Aorta (tissue), 5 donors: ENCODE measurements around the gene ANKRD44. TPM values are rescaled to one million over a fixed set of nuclear protein-coding genes. Genes with fewer than 3 reads are reported as not detected.
A peak's percentile ranks its signal among the peaks of the same experiment; 100 is the strongest.

Source experiments
- ATAC-seq: fragments of 200-7000 bp; cut with Tn5 transposase; one replicate; pipeline ENCODE4 v1.9.1; 2022; ENCODE audit warnings: moderate library complexity; ENCODE audit not compliant: low FRiP score
- DNase-seq, 2 donors: peaks; one replicate each; pipeline ENCODE4 v3.0.0-alpha.2; 2020
- H3K27ac ChIP-seq, 2 donors: one replicate each; pipeline ENCODE4 v1.5.1; 2013; ENCODE audit warnings: low read length in 2 of 2, mild to moderate bottlenecking in 2 of 2, moderate library complexity in 2 of 2, control low read depth in 1 of 2, inconsistent platforms in 1 of 2, low read depth in 1 of 2
- H3K27me3 ChIP-seq, 2 donors: one replicate each; pipeline ENCODE4 v1.6.1; 2013; ENCODE audit warnings: control low read depth in 1 of 2, low read length in 1 of 2, mild to moderate bottlenecking in 1 of 2, moderate library complexity in 1 of 2; ENCODE audit not compliant: insufficient read depth in 2 of 2, control insufficient read depth in 1 of 2
- H3K36me3 ChIP-seq, 2 donors: one replicate each; pipeline ENCODE4 v1.6.1; 2013; ENCODE audit warnings: control low read depth in 1 of 2, low read length in 1 of 2, mild to moderate bottlenecking in 1 of 2; ENCODE audit not compliant: insufficient read depth in 2 of 2, control insufficient read depth in 1 of 2
- H3K4me1 ChIP-seq, 2 donors: one replicate each; pipeline ENCODE4 v1.6.1; 2013; ENCODE audit warnings: low read length in 2 of 2, control low read depth in 1 of 2, mild to moderate bottlenecking in 1 of 2, moderate library complexity in 1 of 2; ENCODE audit not compliant: insufficient read depth in 2 of 2, control insufficient read depth in 1 of 2
- H3K4me3 ChIP-seq, 2 donors: one replicate each; pipeline ENCODE4 v1.5.1; 2013; ENCODE audit warnings: low read length in 2 of 2, control low read depth in 1 of 2, mild to moderate bottlenecking in 1 of 2
- H3K9me3 ChIP-seq: one replicate; pipeline ENCODE4 v1.6.1; 2013; ENCODE audit warnings: mild to moderate bottlenecking, low read length; ENCODE audit not compliant: control insufficient read depth
- WGBS, 2 donors: extraction: QIAGEN DNeasy Blood & Tissue Kit; methylation state at CpG; one replicate each; pipeline ENCODE4 v1.1.7; 2013; 5-methylcytosine and 5-hydroxymethylcytosine counted together
- intact Hi-C, 2 donors: fragments of 100-400 bp; cut with DNase I; formaldehyde crosslinking; loops; one replicate each; pipeline versions ENCODE4 v1.14.2 to v1.15.0; 2022
- polyA plus RNA-seq, 2 donors: library from polyadenylated mRNA; stranded (reverse); fragments of 200-250 nt; gene quantifications; one replicate each; pipeline ENCODE4 v1.2.3, GENCODE V29; 2013
- total RNA-seq, 2 donors: library from RNA; stranded (reverse); fragmentation: NEBNext Ultra II Directional; extraction: Animal tissue kit (Norgen Biotek cat#: 25700); gene quantifications; one replicate each; pipeline ENCODE4 v1.2.1, GENCODE V29; 2021
- donor health status: healthy with polysubstance abuse.
- donor health status: Bipolar disorder and iron deficiency.
- donor health status: DM: no; HTN: no; CAD: no.
- donor health status: DM: no; HTN: no; CAD: no.
- donor health status: DM: yes; HTN: yes; CAD: no.

Gene ANKRD44
- total and polyA plus RNA-seq, 4 donors, result 4.5 to 62.6 (median 33.8) TPM

DNA sequence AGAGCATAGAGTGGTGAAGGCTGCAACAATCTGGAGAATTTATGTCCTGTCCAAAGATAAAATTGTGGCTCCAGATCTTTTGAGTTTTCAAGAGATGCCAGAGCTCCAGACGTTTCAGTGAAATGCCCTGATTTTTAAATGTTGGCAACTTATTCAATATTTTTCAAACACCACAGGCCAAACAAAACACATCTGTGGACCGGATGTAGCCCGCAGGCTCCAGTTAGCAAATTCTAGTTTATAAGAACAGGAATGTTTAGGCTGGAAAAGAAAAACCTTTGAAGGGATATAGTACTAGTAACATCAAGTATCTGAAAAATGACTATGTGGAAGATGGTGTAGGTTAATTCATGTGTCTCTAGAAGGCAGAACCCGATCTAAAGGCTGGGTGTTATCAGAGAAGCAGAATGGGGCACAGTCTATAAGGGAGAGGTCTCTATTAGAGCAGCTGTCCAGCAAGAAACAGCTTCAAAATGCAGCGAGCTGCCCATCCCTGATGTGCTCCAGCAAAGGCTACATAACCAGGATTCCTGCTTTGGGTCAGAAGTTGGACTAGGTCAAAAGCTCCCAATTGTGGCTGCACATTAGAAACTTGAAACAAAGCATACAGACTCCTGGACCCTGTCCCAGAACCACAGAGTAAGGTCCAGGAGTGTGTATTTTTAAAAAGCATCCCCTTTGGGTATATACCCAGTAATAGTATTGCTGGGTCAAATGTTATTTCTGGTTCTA is 105.9 kb downstream of the ANKRD44 start:
- Histone ChIP-seq H3K36me3 (no peaks in the 10 kb centered on the region), H3K4me1 (peaks cover 11 to 13% of the 10 kb centered on the region in 2 donors), H3K27me3 (no peaks in the 10 kb centered on the region), H3K4me3 (no peak overlapping the region), H3K27ac (peak overlapping the region; percentile 80 to 94), H3K9me3 (no peaks in the 10 kb centered on the region)
- 2 to 5% methylated on average over 5 of the region's 5 CpGs for WGBS, 2 donors
- DNase-seq, result no peak
- intact Hi-C loops, result no loop called here
- ATAC-seq, result peak; percentile 56

GRCh38 chr2:197201874-197202273 is 108.7 kb downstream of the ANKRD44 start:
- intact Hi-C loops, result no loop called here
- no peak overlapping the region for H3K4me3 ChIP-seq
- ATAC-seq (no peak), DNase-seq (no peak)
- no peaks in the 10 kb centered on the region for H3K9me3 ChIP-seq
- WGBS, 2 donors, result 63 to 69% methylated on average over 2 of the region's 2 CpGs
- no peaks in the 10 kb centered on the region for H3K27me3 ChIP-seq
- peak overlapping the region; percentile 5 to 12 for H3K27ac ChIP-seq
- H3K36me3 ChIP-seq, result no peaks in the 10 kb centered on the region
- H3K4me1 ChIP-seq, result peaks cover 6 to 11% of the 10 kb centered on the region in 2 donors

- Histone ChIP-seq H3K36me3 (no peaks in the 10 kb centered on the region), H3K4me3 (no peak overlapping the region), H3K27me3 (no peaks in the 10 kb centered on the region), H3K27ac (no peak overlapping the region), H3K4me1 (peaks cover 9 to 11% of the 10 kb centered on the region in 2 donors), H3K9me3 (no peaks in the 10 kb centered on the region)
- no peak for ATAC-seq
- intact Hi-C loops, result no loop called here
- WGBS, 2 donors, result 60 to 64% methylated on average over 1 of the region's 1 CpG
- no peak for DNase-seq
Observed at GRCh38 chr2:197200762-197201058, 109.9 kb downstream of the ANKRD44 start.

DNA sequence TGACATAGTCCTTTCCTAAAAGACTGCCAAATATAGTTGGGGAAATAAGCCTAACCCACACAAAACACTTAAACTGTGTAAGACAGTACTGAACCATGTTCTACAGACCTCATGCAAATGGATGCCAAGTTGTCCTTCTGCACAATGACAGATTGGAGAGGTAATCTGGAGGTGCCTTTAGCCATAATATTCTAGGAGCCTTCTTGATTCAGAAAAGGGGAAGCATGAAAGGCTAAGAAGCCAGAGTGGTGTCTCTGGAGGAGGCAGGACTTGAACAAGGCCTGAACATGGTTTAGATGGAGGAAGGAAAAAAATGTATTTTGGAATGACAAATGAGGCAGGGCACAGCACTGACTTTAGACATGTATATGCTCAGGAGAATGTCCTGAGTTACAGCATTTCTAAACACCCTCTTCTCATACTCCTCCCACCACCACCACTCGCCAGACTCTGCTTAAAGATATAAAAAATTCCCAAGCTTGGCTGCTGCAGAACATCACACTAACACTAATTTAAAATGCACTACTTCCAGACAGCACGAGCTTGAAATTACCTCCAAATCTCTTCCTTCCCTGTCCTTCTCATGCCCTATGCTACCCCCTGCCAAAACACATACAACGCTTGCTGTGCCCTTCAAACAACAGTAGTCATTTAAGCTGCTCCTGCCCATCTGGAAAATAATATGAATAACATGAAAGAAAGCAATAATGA is 110.4 kb downstream of the ANKRD44 start:
- H3K27me3 ChIP-seq, result no peaks in the 10 kb centered on the region
- ATAC-seq, result no peak
- H3K4me3 ChIP-seq, result no peak overlapping the region
- peak overlapping the region in 1 of 2 donors; percentile 54 for H3K27ac ChIP-seq
- no peak for DNase-seq
- no peaks in the 10 kb centered on the region for H3K9me3 ChIP-seq
- peaks cover 8 to 14% of the 10 kb centered on the region in 2 donors for H3K4me1 ChIP-seq
- intact Hi-C loops, result no loop called here
- no peaks in the 10 kb centered on the region for H3K36me3 ChIP-seq
- WGBS, 2 donors, result 7 to 8% methylated on average over 3 of the region's 3 CpGs

GRCh38 chr2:197198890-197199289 is 111.7 kb downstream of the ANKRD44 start:
- Histone ChIP-seq H3K36me3 (no peaks in the 10 kb centered on the region), H3K4me1 (peaks cover 6 to 10% of the 10 kb centered on the region in 2 donors), H3K4me3 (peak overlapping the region in 1 of 2 donors; percentile 68), H3K27me3 (no peaks in the 10 kb centered on the region), H3K27ac (peak overlapping the region; percentile 37 to 51), H3K9me3 (no peaks in the 10 kb centered on the region)
- DNase-seq, result peak; percentile 77 to 78
- peak; percentile 66 for ATAC-seq
- 0 to 2% methylated on average over 12 of the region's 12 CpGs for WGBS, 2 donors
- intact Hi-C loops, result loop anchor here in 1 of 2 donors (5.0 kb wide), 1 partner anchor 42 kb away; no protein-coding TSS in a partner anchor

GRCh38 chr2:197197895-197198311 is 112.7 kb downstream of the ANKRD44 start:
- 91% methylated on average over 4 of the region's 4 CpGs for WGBS, 2 donors
- intact Hi-C loops, result loop anchor here (2.0 to 5.0 kb wide), 2 partner anchors 41 to 111 kb away; no protein-coding TSS in a partner anchor
- no peaks in the 10 kb centered on the region for H3K27me3 ChIP-seq
- no peak overlapping the region for H3K4me3 ChIP-seq
- H3K27ac ChIP-seq, result peak overlapping the region in 1 of 2 donors; percentile 50
- ATAC-seq (no peak), DNase-seq (no peak)
- peaks cover 6 to 10% of the 10 kb centered on the region in 2 donors for H3K4me1 ChIP-seq
- H3K9me3 ChIP-seq, result no peaks in the 10 kb centered on the region
- H3K36me3 ChIP-seq, result no peaks in the 10 kb centered on the region

GRCh38 chr2:197196541-197197180 is 113.9 kb downstream of the ANKRD44 start:
- no peak overlapping the region for H3K4me3 ChIP-seq
- no peaks in the 10 kb centered on the region for H3K27me3 ChIP-seq
- peaks cover 4 to 6% of the 10 kb centered on the region in 2 donors for H3K4me1 ChIP-seq
- no peaks in the 10 kb centered on the region for H3K9me3 ChIP-seq
- H3K27ac ChIP-seq, result peak overlapping the region in 1 of 2 donors; percentile 57
- H3K36me3 ChIP-seq, result no peaks in the 10 kb centered on the region
- 4 to 8% methylated on average over 2 of the region's 2 CpGs for WGBS, 2 donors
- no peak for DNase-seq
- intact Hi-C loops, result loop anchor here (2.0 to 5.0 kb wide), 2 partner anchors 39 to 112 kb away; no protein-coding TSS in a partner anchor
- no peak for ATAC-seq

- H3K36me3 ChIP-seq, result no peaks in the 10 kb centered on the region
- DNase-seq, result no peak
- 2 to 5% methylated on average over 3 of the region's 3 CpGs for WGBS, 2 donors
- peak; percentile 51 for ATAC-seq
- H3K27me3 ChIP-seq, result no peaks in the 10 kb centered on the region
- intact Hi-C loops, result loop anchor here in 1 of 2 donors (5.0 kb wide), 1 partner anchor 38 kb away; no protein-coding TSS in a partner anchor
- H3K27ac ChIP-seq, result peak overlapping the region; percentile 47 to 96
- H3K9me3 ChIP-seq, result no peaks in the 10 kb centered on the region
- H3K4me1 ChIP-seq, result peaks cover 6 to 7% of the 10 kb centered on the region in 2 donors
- peak overlapping the region in 1 of 2 donors; percentile 18 for H3K4me3 ChIP-seq
Observed at GRCh38 chr2:197195518-197195917, 115.1 kb downstream of the ANKRD44 start.
